GM19023 (cell line): ENCODE data around the gene APLN.

Source experiments
- ATAC-seq: cut with Tn5 transposase; IDR thresholded peaks from one replicate; pipeline ENCODE4 v1.9.1; 2021; ENCODE audit warnings: mild to moderate bottlenecking, moderate library complexity; ENCODE audit not compliant: unreplicated experiment

The APLN gene

GRCh38 chrX:129599996-129600395, 54.8 kb downstream of the APLN start:
- no peak for ATAC-seq

DNA sequence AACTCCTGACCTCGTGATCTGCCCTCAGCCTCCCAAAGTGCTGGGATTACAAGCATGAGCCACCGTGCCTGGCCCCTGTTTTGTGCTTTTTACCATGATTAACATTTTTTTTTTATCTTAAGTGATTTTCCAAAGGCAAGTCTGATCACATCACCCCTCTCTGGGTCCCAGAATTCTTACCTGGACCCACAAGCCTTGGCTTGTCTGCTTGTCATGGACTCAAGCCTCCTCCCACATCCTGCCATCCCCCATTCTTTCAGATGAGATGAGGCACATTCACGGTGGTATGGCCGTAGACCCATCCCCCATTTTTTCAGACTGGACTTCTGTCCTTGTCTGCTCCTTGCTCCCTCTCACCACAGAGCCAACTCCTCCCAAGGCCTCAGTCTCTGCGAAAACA, 55.3 kb downstream of the APLN start:
- ATAC-seq = no peak

DNA sequence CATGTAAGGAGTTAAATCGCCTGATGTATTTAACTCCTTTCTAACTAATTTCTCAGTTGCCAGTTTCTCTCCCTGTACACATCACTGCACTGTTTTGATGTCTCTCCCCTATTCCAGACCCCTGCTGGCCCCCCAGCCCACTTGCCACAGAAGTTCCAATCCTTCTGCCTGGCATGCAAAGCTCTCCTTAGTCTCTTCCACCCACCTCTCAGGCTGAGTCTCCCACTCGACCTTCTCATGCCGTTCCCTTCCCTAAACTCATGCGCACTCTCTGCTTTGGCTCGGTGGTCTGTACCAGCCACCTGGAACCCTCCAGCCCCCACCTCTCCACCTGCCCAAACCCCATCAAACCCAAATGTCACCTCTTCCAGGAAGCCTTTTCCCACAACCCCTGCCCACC, 56.9 kb downstream of the APLN start:
- no peak for ATAC-seq

- no peak for ATAC-seq
Measured at GRCh38 chrX:129596077-129596476, 58.7 kb downstream of the APLN start.
